Activated T-cell treated with anti-CD3 and anti-CD28 coated beads for 24 hours (primary cell): ENCODE data around the gene APOA1.
"Not testable (repeated sequence)": the region's sequence is repeated elsewhere in the genome, so short reads cannot be mapped to it uniquely, and the experiment has no call there.

Experiments used
- DNase-seq: peaks from one replicate; pipeline ENCODE4 v3.0.0-alpha.2; 2020; ENCODE audit warnings: low read depth

Gene APOA1

DNA sequence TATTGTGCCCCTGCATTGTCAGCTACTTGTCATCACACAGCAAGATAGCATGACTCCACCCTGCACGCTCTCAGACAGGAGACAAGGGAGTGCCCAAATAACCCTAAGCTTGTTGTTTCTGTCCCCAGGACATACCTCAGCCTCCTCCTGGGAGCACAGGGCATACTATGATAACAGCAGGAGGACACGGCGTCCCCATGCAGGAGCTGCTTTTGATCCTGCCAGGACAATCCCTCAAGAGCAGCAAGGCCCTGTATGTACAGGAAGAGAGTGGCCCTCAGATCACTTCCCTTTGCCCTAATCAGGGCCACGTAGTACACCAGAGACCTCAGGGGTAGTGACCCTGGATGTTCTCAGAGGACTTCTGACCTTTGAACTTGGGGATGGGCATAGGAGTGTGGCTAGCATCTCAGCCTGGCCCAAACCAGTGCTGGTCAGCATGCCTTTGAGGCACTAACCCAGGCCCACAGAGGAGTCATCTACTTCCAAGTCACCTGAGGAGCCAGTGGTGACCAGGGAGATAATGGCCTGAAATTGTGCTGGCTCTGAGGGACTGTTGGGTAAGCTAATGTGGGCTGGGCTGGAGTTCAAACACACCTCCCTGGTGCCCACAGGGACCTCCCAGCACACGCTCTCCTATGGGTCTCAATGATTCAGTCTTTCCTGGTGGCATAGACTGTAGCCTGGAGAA lies 23.5 kb downstream of the APOA1 start:
- DNase-seq = no peak

- DNase-seq = no peak
These were observed 24.3 kb downstream of the APOA1 start for GRCh38 chr11:116813170-116813569.

DNA sequence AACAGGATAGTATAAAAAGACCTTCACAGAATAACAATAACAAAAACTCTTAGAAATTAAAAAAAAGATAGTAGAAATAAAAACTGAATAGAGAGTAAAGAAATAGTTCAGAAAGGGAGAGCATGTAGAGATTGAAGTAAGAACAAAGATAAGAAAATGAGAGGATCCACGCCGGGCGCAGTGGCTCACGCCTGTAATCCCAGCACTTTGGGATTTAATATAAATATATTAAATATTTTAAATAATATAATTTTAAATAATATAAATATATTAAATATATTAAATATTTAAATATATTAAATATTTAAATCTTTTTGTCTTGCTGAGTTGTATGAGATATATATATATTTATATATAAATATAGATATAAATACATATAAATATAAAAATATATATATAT lies 25.3 kb downstream of the APOA1 start:
- no peak for DNase-seq

DNA sequence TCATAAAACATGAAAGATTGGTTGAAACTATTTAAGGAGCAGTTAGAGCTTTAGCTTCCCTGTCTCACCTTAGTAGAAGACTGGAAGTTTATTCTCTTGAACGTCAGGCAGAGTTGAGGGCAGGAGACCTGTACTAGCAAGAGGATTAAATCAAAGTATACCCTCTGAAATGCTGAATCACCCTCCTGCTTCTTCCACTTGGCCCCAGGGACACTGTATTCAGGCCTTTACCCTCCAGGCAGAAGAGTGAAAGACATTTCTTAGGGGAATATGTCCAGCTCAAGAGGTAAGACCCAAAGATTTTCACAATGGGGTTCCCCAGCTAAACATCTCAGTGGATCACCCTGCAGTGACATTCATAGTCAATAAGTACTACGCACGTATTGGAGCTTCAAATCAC lies 26.2 kb downstream of the APOA1 start:
- DNase-seq = no peak

DNA sequence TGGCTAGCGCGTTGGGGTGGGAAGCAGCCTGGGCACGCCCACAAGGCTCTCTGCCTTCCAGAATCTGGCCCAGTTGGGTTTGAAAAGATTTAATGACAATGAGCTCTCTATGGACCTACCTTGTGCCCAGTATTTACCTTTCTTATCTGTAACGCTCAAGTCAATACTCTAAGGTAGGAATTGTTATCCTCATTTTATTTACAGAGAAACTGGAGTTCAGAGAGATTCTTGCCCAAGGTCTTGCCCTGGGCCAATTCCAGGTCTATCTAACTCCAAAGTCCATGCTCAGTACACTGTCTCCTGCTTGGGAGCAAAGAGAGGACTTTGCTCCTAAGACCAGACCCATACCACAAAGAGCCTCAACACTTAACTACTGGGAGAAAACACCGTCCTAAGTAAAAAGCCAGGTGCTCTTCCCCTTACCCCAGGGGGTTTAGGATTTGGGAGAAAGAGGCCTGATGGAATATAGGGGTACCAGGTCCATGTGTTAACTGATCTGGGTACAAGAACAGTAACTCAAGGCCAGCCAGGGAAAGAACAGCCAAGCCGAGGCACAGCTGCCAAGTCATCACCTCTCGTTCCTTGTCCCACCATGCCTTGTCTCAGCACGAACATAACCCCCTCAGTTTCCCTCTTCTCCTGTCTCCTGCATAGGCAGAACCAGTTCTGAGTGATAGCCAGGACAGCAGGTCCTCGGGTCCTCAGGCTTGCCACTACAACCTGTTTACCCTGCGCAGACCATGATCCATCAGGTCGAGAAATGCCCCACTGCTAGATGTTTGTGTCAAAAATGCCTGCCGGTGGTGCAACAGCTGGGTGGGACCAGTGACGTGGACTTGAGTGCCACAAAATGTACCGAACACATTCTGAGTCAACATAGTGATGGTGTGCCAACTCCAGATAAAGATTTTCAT lies 28.9 kb downstream of the APOA1 start:
- no peak for DNase-seq

GRCh38 chr11:116807601-116808261 lies 29.7 kb downstream of the APOA1 start:
- DNase-seq = no peak

GRCh38 chr11:116804001-116804400 lies 33.4 kb downstream of the APOA1 start:
- DNase-seq = no peak

- not testable (repeated sequence) for DNase-seq
These were observed 35.8 kb downstream of the APOA1 start for GRCh38 chr11:116801662-116802061.

- DNase-seq = no peak
These were observed 36.8 kb downstream of the APOA1 start for GRCh38 chr11:116800610-116801009.

DNA sequence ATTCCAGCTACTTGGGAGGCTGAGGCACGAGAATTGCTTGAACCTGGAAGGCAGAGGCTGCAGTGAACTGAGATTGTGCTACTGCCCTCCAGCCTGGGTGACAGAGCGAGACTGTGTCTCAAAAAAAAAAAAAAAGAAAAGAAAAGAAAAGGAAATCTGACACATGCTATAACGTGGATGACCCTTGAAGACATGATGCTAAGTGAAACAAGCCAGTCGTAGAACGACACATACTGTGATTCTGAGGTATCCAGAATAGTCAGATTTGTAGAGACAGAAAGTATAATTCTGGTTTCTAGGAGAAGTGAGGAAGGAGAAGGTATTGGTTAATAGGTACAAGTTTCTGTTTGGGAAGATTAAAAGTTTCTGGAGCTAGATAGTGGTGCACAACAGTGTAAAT lies 39.1 kb downstream of the APOA1 start:
- DNase-seq = no peak

DNA sequence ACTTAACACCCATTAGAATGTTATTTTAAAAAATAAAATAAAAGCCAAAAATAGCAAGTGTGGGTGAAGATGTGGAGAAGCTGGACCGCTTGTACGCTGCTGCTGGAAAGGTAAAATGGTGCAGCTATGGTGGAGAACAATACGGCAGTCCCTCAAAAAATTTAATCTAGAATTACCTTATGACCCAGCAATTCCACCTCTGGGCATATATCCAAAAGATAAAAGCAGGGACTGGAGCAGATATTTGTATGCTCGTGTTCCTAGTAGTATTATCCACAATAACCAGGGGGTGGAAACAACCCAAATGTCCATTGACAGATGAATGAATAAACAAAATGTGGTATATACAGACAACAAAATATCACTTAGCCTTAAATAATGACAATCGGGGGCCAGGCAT lies 39.6 kb downstream of the APOA1 start:
- DNase-seq = no peak

GRCh38 chr11:116796548-116796947 lies 40.9 kb downstream of the APOA1 start:
- no peak for DNase-seq

DNA sequence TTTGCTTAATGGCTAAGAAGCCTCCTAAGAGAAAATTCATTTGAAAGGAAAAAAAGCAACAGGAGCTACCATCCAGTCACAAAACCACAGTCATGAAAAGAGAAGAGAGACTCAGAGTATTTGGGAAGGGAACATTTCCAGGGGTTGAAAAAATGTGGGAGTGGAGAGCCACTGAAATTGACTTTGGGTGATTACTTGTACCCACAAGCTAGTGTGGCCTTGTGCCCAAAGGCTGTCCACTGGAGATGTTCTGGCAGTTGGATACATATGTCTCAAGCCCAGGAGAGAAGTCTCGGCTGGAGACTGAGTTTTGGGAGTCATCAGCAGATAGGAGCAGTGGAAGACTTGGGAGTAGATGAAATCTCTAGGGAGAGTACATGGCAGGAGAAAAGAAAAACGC lies 42.6 kb downstream of the APOA1 start:
- no peak for DNase-seq

DNA sequence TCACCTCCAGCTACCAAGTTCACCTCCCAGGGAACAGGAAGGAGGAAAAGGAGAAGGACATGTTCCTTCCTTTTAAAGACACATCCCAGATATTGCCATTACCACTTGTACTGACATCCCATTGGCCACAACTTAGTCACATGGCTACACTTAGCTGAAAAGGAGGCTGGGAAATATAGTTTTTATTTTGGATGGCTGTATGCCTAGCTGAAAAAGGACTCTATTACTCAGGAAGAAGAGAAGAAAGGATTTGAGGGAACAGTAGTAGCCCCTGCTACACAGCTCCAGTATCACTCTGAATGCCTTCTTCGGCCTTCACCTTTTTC lies 43.7 kb downstream of the APOA1 start:
- no peak for DNase-seq

DNA sequence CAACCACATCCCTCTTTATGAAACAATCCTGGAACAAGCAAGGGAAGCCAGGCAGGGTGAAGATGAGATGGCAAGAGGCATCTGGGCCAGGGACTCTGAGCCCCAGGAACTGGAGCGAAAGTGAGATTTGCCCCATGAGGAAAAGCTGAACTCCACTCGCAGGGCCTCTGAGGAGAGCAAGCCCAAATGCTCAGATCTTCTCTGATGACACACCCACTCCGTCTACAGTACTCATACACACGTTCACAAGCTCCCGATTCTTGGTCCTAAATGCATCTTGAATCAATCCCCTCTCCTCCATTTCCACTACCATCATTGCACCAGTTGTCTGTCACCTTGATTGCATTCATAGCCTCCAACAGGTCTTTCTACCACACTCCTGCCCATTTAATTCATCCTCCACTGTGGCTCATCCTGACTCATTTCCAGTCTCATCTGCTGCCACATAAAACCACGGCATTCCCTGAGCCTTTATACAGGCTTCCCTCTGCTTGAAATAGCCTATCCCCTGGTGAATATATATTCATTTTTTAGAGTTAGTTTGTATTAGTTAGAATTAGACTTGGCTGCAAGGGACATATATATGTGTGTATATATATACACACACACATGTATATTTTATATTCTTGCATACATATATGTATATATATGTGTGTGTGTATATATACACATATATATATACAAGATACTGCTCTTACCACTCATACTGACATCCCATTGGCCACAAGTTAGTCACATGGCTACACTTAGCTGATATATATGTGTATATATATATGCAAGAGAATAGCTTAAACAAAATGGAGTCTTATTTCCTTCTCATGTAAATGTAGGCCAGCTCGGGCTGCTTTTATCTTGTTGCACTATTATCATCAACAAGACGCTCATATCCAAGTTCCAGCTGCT lies 44.3 kb downstream of the APOA1 start:
- no peak for DNase-seq

- no peak for DNase-seq
These were observed 45.1 kb downstream of the APOA1 start for GRCh38 chr11:116792144-116792868.

GRCh38 chr11:116791813-116792143 lies 45.6 kb downstream of the APOA1 start, which contains the start of gene APOA5:
APOA5 (minus strand) TSS chr11:116791879; CDS start chr11:116791860, 19 bp downstream.
- no peak for DNase-seq

GRCh38 chr11:116791002-116791812 lies 46.2 kb downstream of the APOA1 start:
- peak; percentile 65 for DNase-seq

- DNase-seq = no peak
These were observed 47.0 kb downstream of the APOA1 start for GRCh38 chr11:116790167-116791001.

- no peak for DNase-seq
These were observed 48.4 kb downstream of the APOA1 start for GRCh38 chr11:116788975-116789374.
